HFFc6 (cell line): ENCODE measurements around the gene IGFN1. TPM values are rescaled to one million over a fixed set of nuclear protein-coding genes. Genes with fewer than 3 reads are reported as not detected.
"Not testable (repeated sequence)": the region's sequence is repeated elsewhere in the genome, so short reads cannot be mapped to it uniquely, and the experiment has no call there.

Experiments used
- DNase-seq: peaks from one replicate; pipeline ENCODE4 v3.0.0-alpha.2; 2018
- H3K27ac Mint-ChIP-seq: 2 replicates; pipeline ENCODE4 v1.8.0; 2020; ENCODE audit warnings: mild to moderate bottlenecking, mixed read lengths
- H3K27me3 Mint-ChIP-seq: 2 replicates; pipeline ENCODE4 v1.8.0; 2021; ENCODE audit warnings: mild to moderate bottlenecking, moderate library complexity, mixed read lengths; ENCODE audit not compliant: insufficient read depth
- H3K36me3 Mint-ChIP-seq: 2 replicates; pipeline ENCODE4 v1.8.0; 2021; ENCODE audit warnings: low read depth, mixed read lengths
- H3K4me1 Mint-ChIP-seq: 2 replicates; pipeline ENCODE4 v1.8.0; 2020; ENCODE audit warnings: low read depth, mixed read lengths
- H3K4me3 Mint-ChIP-seq: 2 replicates; pipeline ENCODE4 v1.8.0; 2020; ENCODE audit warnings: mild to moderate bottlenecking, moderate library complexity, mixed read lengths
- H3K9me3 Mint-ChIP-seq: 2 replicates; pipeline ENCODE4 v1.8.0; 2020; ENCODE audit warnings: mild to moderate bottlenecking, mixed read lengths
- total RNA-seq, 6 experiments: library from RNA; stranded (reverse); fragmentation: NEBNext Ultra II Directional; extraction: Animal tissue kit (Norgen Biotek cat#: 25700); gene quantifications; 2 replicates in 1 of 6; 3 replicates in 5 of 6; pipeline ENCODE4 v1.2.3, GENCODE V29; 2021
- TF ChIP-seq, protein P1 (sequence below): fragments of 200-600 bp; sonication (generic); IDR thresholded peaks from 2 replicates; pipeline ENCODE4 v1.5.0; 2021; ENCODE audit warnings: antibody characterized with exemption, mild to moderate bottlenecking

The IGFN1 gene
- total RNA-seq, 6 experiments from 2014 or later, result not detected

DNA sequence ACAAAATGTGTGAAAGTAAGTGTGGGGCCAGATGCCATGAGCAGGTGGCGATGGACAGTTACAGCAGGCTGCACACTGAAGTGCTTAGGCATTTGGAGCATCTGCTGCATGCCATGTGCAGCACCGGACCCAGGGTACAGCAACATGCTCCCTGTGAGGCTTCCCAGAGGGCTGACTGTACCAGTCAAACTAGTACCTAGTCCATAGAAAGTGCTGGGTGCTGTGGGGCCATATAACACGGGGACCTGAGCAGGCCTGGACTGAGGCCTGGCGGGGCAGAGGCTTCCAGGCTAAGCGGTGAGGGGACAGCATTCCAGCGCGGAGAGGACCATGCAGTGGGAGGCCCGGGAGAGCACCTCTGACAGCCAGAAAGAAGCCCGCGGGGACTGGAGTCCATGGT, 62.8 kb downstream of the IGFN1 start:
- no peaks in the 10 kb centered on the region for H3K36me3 Mint-ChIP-seq
- TF ChIP-seq, protein P1, sequence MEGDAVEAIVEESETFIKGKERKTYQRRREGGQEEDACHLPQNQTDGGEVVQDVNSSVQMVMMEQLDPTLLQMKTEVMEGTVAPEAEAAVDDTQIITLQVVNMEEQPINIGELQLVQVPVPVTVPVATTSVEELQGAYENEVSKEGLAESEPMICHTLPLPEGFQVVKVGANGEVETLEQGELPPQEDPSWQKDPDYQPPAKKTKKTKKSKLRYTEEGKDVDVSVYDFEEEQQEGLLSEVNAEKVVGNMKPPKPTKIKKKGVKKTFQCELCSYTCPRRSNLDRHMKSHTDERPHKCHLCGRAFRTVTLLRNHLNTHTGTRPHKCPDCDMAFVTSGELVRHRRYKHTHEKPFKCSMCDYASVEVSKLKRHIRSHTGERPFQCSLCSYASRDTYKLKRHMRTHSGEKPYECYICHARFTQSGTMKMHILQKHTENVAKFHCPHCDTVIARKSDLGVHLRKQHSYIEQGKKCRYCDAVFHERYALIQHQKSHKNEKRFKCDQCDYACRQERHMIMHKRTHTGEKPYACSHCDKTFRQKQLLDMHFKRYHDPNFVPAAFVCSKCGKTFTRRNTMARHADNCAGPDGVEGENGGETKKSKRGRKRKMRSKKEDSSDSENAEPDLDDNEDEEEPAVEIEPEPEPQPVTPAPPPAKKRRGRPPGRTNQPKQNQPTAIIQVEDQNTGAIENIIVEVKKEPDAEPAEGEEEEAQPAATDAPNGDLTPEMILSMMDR, result no peak
- peaks cover 21% of the 10 kb centered on the region for H3K27me3 Mint-ChIP-seq
- DNase-seq, result no peak
- H3K4me3 Mint-ChIP-seq, result no peak overlapping the region
- no peaks in the 10 kb centered on the region for H3K9me3 Mint-ChIP-seq
- no peaks in the 10 kb centered on the region for H3K4me1 Mint-ChIP-seq
- H3K27ac Mint-ChIP-seq, result no peak overlapping the region

DNA sequence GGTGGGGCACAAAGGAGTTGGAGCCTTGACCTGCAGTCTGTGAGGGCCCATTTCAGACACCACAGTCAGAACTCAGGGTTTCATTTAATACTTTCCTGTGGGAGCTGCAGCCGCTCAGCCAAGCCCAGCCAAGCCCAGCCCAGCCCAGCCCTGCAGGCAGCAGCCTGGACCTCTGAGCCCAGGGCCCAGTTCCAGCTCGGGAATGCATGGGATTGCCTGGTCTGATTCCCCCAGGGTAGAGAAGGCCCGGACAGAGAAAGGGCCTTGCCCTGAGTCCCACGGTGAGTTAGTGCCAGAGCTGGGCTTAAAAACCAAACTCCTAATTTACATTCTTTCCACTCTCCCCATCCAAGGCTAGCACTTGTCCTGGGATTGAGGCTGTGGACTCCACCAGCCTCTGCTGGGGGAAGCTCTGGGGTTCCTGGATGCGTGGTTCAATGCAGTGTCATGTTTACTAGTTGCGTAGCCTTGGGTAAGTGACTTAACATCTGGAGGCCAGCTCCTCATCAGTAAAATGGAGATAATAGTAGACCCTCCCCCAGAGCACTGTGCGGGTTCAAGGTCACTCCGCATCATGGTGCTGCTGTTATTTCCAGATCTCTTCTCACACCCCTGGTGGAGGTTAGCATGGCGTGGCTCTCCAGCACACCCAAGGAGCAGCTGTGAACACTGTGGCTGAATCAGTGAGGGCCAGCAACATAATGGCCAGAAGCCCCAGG, 63.4 kb downstream of the IGFN1 start:
- Mint-ChIP-seq H3K27ac (no peak overlapping the region), H3K9me3 (no peaks in the 10 kb centered on the region), H3K36me3 (no peaks in the 10 kb centered on the region), H3K27me3 (peaks cover 14% of the 10 kb centered on the region), H3K4me1 (no peaks in the 10 kb centered on the region), H3K4me3 (no peak overlapping the region)
- TF ChIP-seq, protein P1, result no peak
- no peak for DNase-seq

- Mint-ChIP-seq H3K4me1 (no peaks in the 10 kb centered on the region), H3K27me3 (peaks cover 11% of the 10 kb centered on the region), H3K27ac (no peak overlapping the region), H3K36me3 (no peaks in the 10 kb centered on the region), H3K4me3 (no peak overlapping the region), H3K9me3 (no peaks in the 10 kb centered on the region)
- no peak for DNase-seq
- TF ChIP-seq, protein P1, result peak; percentile 100
These were observed 64.2 kb downstream of the IGFN1 start for GRCh38 chr1:201254625-201255478.

- TF ChIP-seq, protein P1, result no peak
- Mint-ChIP-seq H3K4me3 (no peak overlapping the region), H3K27ac (no peak overlapping the region), H3K4me1 (peaks cover 8% of the 10 kb centered on the region), H3K36me3 (no peaks in the 10 kb centered on the region), H3K9me3 (no peaks in the 10 kb centered on the region), H3K27me3 (peaks cover 10% of the 10 kb centered on the region)
- no peak for DNase-seq
These were observed 65.1 kb downstream of the IGFN1 start for GRCh38 chr1:201255479-201256362.

- H3K36me3 Mint-ChIP-seq, H3K27me3 Mint-ChIP-seq, H3K9me3 Mint-ChIP-seq, H3K27ac Mint-ChIP-seq, H3K4me3 Mint-ChIP-seq, DNase-seq: not testable (repeated sequence)
- H3K4me1 Mint-ChIP-seq, result peaks cover 17% of the 10 kb centered on the region
These were observed 67.5 kb downstream of the IGFN1 start for GRCh38 chr1:201258132-201258531.
